AG09319 (cell line): ENCODE measurements around the gene WT1.
A peak's percentile ranks its signal among the peaks of the same experiment; 100 is the strongest.

ENCODE experiments used
- DNase-seq: peaks from one replicate; pipeline ENCODE4 v3.0.0-alpha.2; 2010; ENCODE audit warnings: low read depth; ENCODE audit errors: extremely low read depth
- TF ChIP-seq, protein P1 (sequence below): IDR thresholded peaks from 2 replicates; pipeline ENCODE4 v1.5.1; 2011; ENCODE audit warnings: low read depth, mild to moderate bottlenecking, inconsistent platforms, low read length, moderate library complexity

The WT1 gene

DNA sequence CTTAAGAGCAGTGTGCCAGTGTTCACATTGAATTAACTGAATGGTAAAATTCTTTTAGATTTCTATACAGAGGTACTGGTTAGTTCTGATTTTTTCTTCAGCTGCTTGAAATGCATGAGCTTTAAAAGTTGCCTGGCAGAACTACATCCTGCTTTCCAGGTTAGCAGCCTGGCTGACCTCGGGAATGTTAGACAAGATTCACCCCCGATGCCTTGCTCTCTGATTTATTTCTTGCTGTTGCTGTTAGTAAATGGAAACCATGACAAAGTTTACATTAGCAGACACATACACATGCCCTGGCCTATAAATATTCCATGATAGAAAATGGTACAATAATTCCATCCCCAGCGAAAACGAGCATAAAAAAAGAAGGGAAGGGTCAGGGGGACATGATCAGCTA, 47.0 kb downstream of the WT1 start:
- TF ChIP-seq, protein P1, sequence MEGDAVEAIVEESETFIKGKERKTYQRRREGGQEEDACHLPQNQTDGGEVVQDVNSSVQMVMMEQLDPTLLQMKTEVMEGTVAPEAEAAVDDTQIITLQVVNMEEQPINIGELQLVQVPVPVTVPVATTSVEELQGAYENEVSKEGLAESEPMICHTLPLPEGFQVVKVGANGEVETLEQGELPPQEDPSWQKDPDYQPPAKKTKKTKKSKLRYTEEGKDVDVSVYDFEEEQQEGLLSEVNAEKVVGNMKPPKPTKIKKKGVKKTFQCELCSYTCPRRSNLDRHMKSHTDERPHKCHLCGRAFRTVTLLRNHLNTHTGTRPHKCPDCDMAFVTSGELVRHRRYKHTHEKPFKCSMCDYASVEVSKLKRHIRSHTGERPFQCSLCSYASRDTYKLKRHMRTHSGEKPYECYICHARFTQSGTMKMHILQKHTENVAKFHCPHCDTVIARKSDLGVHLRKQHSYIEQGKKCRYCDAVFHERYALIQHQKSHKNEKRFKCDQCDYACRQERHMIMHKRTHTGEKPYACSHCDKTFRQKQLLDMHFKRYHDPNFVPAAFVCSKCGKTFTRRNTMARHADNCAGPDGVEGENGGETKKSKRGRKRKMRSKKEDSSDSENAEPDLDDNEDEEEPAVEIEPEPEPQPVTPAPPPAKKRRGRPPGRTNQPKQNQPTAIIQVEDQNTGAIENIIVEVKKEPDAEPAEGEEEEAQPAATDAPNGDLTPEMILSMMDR: no peak
- DNase-seq: no peak

DNA sequence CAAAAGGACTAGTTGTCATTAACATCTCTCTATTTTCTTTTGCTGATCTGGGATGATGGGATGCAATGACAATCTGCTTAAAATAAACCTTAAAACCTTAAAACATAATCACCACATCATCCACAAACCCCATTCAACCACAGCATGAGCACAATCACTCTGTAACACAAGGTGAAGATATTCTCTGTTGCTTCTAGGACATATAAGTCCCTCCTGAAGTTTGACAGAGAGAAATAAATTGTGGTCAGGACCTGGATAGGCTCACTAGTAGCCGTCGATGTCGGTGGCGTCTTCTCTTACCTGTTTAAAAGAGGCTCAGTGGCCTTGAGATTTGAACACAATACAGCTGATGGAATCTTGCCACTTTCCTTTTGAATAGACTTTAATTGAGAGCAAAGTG, 47.9 kb downstream of the WT1 start:
- TF ChIP-seq, protein P1: no peak
- no peak for DNase-seq

DNA sequence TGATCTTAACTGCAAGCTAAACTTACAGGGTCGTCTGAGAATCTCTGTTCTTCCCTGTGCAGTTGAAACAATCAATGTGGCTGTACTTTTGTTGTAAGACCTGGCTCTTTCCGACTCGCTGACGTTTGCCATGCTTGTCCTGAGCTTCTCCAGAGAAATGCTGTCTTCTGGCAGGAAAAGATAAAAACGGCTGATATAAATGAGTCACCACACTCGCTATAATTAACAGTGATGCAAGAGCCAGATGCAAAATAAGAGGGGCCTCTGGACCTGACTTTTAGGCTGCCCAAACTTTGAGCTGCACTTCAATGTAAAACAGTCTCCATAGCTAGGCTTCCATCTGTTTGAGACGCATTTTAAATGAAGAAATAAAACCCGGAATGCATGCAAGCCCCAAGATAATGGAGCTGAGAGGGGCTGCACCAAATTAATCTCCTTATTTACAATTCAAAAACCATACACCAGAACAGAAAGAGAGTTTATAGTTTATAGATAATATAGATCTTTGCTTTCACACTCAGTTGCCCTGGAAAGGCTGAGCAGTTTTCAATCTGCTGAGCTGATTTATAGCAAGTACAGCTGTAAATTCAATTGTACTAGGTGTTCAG, 48.5 kb downstream of the WT1 start:
- no peak for DNase-seq
- TF ChIP-seq, protein P1: no peak

DNA sequence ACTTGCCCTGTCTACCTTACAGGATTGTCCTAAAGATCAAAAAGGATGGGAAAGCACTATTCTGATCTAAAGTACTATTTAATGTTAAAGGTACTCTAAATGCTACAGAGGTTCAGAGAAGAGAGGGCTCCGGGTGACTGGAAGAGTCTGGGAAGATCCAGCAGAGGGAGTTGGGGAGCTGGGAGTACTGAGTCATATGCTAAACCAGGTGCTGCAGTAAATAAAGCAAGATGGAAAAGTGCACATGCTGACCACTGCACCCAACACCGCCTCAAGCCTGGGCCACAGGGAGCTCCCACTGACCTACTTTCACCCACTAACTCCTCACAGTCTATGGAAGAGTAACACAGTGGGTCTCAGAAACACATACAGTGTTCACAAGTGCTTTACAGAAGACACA, 49.3 kb downstream of the WT1 start:
- TF ChIP-seq, protein P1: peak; percentile 27
- DNase-seq: no peak

DNA sequence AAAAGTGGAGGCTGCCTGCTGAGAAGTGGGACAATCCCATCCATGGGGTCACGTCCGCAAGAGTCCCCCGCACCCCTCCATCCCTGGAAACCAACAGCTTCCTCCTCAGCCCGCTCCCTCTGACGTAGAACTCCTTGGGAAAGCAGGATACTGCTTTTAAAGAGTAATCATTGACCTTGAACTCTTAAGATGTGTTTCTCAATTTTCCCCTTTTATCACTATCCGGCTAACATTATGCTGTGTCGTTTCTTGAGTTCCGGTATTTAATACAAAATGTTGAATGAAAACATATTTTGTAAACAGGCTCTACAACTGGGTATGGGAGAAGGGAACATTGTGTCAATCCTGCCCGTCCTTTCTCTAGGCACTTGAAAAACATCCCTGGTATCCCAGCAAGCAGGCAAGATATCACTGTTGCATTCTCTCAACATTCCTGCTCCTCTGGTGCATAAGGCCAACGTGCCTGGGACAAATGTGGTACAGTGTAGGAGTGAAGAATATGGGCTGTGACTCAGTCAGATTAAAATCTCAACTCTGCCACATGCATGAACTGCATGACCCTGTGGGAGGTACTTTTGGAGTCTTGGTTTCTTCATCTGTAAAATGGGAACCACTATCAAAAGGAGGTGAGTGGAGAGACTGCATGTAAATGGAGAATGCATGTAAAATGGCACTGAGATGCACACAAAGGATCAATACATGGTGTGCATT, 52.8 kb downstream of the WT1 start:
- no peak for DNase-seq
- TF ChIP-seq, protein P1: no peak

DNA sequence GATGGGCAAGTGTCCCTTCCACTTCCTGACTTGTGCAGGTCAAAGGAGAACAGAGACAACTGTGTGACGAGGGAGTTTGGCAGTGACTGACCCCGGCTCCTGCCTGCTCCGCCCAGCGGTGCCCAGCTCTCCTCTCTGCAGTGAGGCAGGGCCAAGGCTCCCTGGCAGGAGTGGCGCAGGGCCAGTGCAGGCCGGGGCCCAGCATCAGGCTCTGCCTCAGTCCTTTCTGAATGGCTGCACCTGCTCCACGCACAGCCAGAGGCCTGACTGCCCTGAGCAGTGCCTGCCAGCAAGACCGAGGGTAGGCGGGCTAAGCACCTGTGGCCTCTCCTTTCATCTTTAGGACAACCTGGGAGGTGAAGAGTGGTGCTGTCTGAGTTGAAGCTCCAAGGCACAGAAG, 54.2 kb downstream of the WT1 start:
- DNase-seq: no peak
- TF ChIP-seq, protein P1: no peak

DNA sequence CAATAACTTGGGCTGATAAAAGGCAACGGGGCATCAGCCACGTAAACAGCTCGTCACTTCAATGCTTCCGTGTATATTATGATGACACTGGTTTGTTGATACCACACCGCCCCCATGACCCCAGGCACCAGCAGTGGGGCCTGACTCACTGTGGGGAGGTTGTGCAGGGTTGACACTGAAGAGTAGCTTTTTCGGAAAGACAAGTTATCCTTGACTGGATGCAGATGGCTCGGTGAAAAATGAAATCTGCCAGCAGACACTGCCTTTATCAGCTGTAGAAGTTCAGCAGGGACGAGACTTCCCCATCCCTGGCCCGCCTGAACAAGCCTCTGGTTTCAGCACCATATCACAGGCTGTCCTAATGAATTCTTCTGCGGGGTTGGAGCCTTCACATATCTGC, 55.6 kb downstream of the WT1 start:
- TF ChIP-seq, protein P1: no peak
- no peak for DNase-seq
